Endothelial cell of umbilical vein (primary cell): ENCODE results near the gene IGF2R. TPM values are rescaled to one million over a fixed set of nuclear protein-coding genes. Genes with fewer than 3 reads are reported as not detected.

Experiments used
- BruUV-seq: library from RNA; stranded (reverse); fragments of 400-500 nt; replicated peaks from 2 replicates; lab custom pipeline; 2021; lab: Mats Ljungman, UMichigan
- CTCF ChIA-PET: fragments of 300-600, 350-600 bp; sonication (Branson Sonifier 250); formaldehyde crosslinking; loops from one replicate; lab custom pipeline; 2021; ENCODE audit warnings: antibody characterized with exemption, inconsistent platforms; lab: Charles Lee
- POLR2A ChIA-PET: fragments of 300-600, 350-600 bp; sonication (Branson Sonifier 250); formaldehyde crosslinking; loops from one replicate; lab custom pipeline; 2021; ENCODE audit warnings: antibody characterized with exemption, inconsistent platforms; lab: Charles Lee
- DNase-seq: peaks from one replicate; pipeline ENCODE4 v3.0.0-alpha.2; 2011; ENCODE audit warnings: low read depth, low spot score
- FAIRE-seq: peaks from 2 replicates; lab custom pipeline; 2011; peaks lifted over from hg19 to GRCh38; lab: Jason Lieb, UNC
- H2AFZ ChIP-seq: 2 replicates; pipeline ENCODE4 v1.6.0; 2012; ENCODE audit warnings: low read depth, low read length, control low read depth, inconsistent platforms
- H3K27ac ChIP-seq: 2 replicates; pipeline ENCODE4 v1.5.1; 2011; ENCODE audit warnings: low read depth, mild to moderate bottlenecking, control low read depth, low read length, moderate library complexity; ENCODE audit not compliant: insufficient read depth
- H3K27me3 ChIP-seq, 2 experiments: 2 replicates each; pipeline versions ENCODE4 v1.6.0 to v1.6.1; 2011; ENCODE audit warnings: low read length in 2 of 2, mixed read lengths in 1 of 2; ENCODE audit not compliant: control insufficient read depth in 2 of 2, insufficient read depth in 2 of 2
- H3K36me3 ChIP-seq, 2 experiments: 2 replicates in 1 of 2; 3 replicates in 1 of 2; pipeline ENCODE4 v1.5.1; 2011; ENCODE audit warnings: low read length in 2 of 2, mild to moderate bottlenecking in 1 of 2, moderate library complexity in 1 of 2; ENCODE audit not compliant: control insufficient read depth in 2 of 2, insufficient read depth in 2 of 2; ENCODE audit errors: extremely low read depth in 1 of 2
- H3K4me1 ChIP-seq: 3 replicates; pipeline ENCODE4 v1.5.1; 2011; ENCODE audit warnings: mild to moderate bottlenecking, low read length; ENCODE audit not compliant: control insufficient read depth, insufficient read depth; ENCODE audit errors: extremely low read depth
- H3K4me2 ChIP-seq: 2 replicates; pipeline ENCODE4 v1.6.1; 2011; ENCODE audit warnings: low read length, control low read depth, mixed read lengths; ENCODE audit not compliant: insufficient read depth
- H3K4me3 ChIP-seq, 3 experiments: fragments of 200-600 bp in 1 of 3; sonication (generic), shearing (Covaris generic) in 1 of 3; replicated peaks in 1 of 3; 2 replicates each; pipeline ENCODE4 v1.5.1; 2011 to 2016; ENCODE audit warnings: control low read depth in 3 of 3, low read length in 3 of 3, mild to moderate bottlenecking in 2 of 3, inconsistent platforms in 1 of 3, low read depth in 1 of 3, moderate library complexity in 1 of 3; ENCODE audit not compliant: insufficient read depth in 1 of 3
- H3K79me2 ChIP-seq: 2 replicates; pipeline ENCODE4 v1.6.0; 2012; ENCODE audit warnings: low read length, inconsistent platforms; ENCODE audit not compliant: control insufficient read depth, insufficient read depth
- H3K9ac ChIP-seq: replicated peaks from 2 replicates; pipeline ENCODE3; 2011; ENCODE audit warnings: low read length, control low read depth; ENCODE audit not compliant: insufficient read depth; ENCODE audit errors: extremely low read depth
- H3K9me1 ChIP-seq: replicated peaks from 3 replicates; pipeline ENCODE4 v1.6.0; 2011; ENCODE audit warnings: mild to moderate bottlenecking, low read length; ENCODE audit not compliant: control insufficient read depth, insufficient read depth; ENCODE audit errors: extremely low read depth
- H3K9me3 ChIP-seq: replicated peaks from 2 replicates; pipeline ENCODE4 v1.5.1; 2012; ENCODE audit warnings: low read length, inconsistent platforms; ENCODE audit not compliant: control insufficient read depth, insufficient read depth
- H4K20me1 ChIP-seq: replicated peaks from 2 replicates; pipeline ENCODE3; 2011; ENCODE audit warnings: mild to moderate bottlenecking, low read length; ENCODE audit not compliant: control insufficient read depth, insufficient read depth; ENCODE audit errors: extremely low read depth
- FOS ChIP-seq: IDR thresholded peaks from 2 replicates; pipeline ENCODE4 v1.6.1; 2011; ENCODE audit warnings: mild to moderate bottlenecking, low read length, moderate library complexity, borderline replicate concordance; ENCODE audit not compliant: insufficient read depth
- GATA2 ChIP-seq: IDR thresholded peaks from 2 replicates; pipeline ENCODE4 v1.7.0; 2011; ENCODE audit warnings: low read depth, mild to moderate bottlenecking, moderate library complexity, mixed read lengths, low read length; ENCODE audit not compliant: insufficient read length, insufficient read depth
- MYC ChIP-seq: IDR thresholded peaks from one replicate; pipeline ENCODE4 v1.6.1; 2011; ENCODE audit warnings: mild to moderate bottlenecking, low read depth, low read length
- POLR2AphosphoS5 ChIP-seq: IDR thresholded peaks from 2 replicates; pipeline ENCODE4 v1.6.1; 2012; ENCODE audit warnings: low read depth, mild to moderate bottlenecking, control low read depth, low read length, moderate library complexity; ENCODE audit not compliant: insufficient read depth
- dilution Hi-C: fragments of 300-500 bp; cut with MboI; formaldehyde crosslinking; loops from one replicate; pipeline ENCODE4 v1.15.0; 2019; ENCODE audit warnings: low sequenced_read_pairs; ENCODE audit not compliant: extremely low pct_ligation_motif_present
- intact Hi-C: fragments of 100-400 bp; cut with micrococcal nuclease; formaldehyde crosslinking; loops from one replicate; pipeline ENCODE4 v1.10.0; 2022
- polyA plus RNA-seq, 4 experiments: library from polyadenylated mRNA; depleted of rRNA in 3 of 4; stranded (reverse) in 3 of 4; unstranded in 1 of 4; fragments of >200 nt; gene quantifications; 2 replicates each; pipeline versions ENCODE4 v1.2.1 to v1.2.3, GENCODE V29; 2011 to 2012; ENCODE audit warnings: missing spikeins in 1 of 4
- total RNA-seq: library from RNA; stranded (reverse); gene quantifications from 2 replicates; pipeline ENCODE4 v1.2.3, GENCODE V29; 2021
- TF ChIP-seq, protein P1 (sequence below), 2 donors: IDR thresholded peaks; 1 replicate in 1 of 2; 2 replicates in 1 of 2; pipeline ENCODE4 v1.5.1; 2011; ENCODE audit warnings: low read length in 2 of 2, mild to moderate bottlenecking in 2 of 2, moderate library complexity in 2 of 2, control low read depth in 1 of 2, inconsistent platforms in 1 of 2, low read depth in 1 of 2; ENCODE audit not compliant: insufficient read depth in 1 of 2; ENCODE audit errors: extremely low read depth in 1 of 2

Gene IGF2R
- total and polyA plus RNA-seq, 2 donors (not counting 3 experiments of a cell fraction or from before 2014, with no cell fraction given) = 16.3 to 60.2 TPM

DNA sequence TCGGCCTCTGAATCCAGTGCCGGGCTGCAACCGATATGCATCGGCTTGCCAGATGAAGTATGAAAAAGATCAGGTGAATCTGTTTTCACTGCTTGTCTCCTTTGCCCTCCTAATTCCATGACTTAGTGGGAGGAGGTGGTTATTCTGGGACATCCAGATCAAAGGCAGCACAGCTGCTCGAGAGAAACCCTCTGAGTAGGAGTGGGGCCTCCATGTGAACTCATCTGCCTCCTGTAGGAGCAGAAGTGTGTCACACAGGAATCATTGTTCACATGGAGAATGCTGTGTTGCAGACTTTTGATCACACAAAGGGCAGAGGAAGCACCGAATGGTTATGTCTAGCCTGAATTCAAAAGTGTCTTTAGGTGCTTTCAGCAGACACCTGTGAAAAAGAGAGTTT is 79.6 kb downstream of the IGF2R start:
- H3K36me3 ChIP-seq = peaks cover 7 to 30% of the 10 kb centered on the region in 2 experiments

DNA sequence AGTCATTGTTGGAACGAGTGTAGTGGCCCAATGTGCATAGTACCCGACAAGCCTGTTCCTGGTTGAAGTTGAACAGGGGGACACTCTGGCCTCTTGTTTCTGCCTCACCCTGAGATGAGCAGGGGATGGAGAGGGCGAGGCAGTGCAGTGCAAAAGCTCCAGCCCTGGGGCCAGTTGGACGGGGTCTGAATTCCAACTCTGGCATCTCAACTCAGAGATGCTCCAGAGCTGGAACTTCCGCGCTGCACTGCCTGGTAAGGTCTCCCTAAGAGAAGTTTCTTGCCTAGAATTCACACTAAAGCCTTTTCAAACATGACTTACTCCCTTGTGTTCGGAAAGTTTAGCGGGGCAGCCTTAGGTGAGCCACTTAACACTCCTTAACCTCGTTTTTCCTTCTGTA is 80.5 kb downstream of the IGF2R start:
- Histone ChIP-seq H3K9ac (no peak overlapping the region), H4K20me1 (no peaks in the 10 kb centered on the region), H3K9me3 (no peaks in the 10 kb centered on the region), H3K36me3 (peaks cover 5 to 27% of the 10 kb centered on the region in 2 experiments), H3K79me2 (no peaks in the 10 kb centered on the region), H2AFZ (no peak overlapping the region), H3K27ac (no peak overlapping the region), H3K9me1 (no peaks in the 10 kb centered on the region), H3K4me2 (no peak overlapping the region), H3K4me3 (no peak overlapping the region), H3K27me3 (no peaks in the 10 kb centered on the region), H3K4me1 (no peaks in the 10 kb centered on the region)
- dilution Hi-C loops = no loop called here
- no peak for DNase-seq
- BruUV-seq = no TSS peak
- intact Hi-C loops = no loop called here
- TF ChIP-seq FOS (no peak), MYC (no peak)
- TF ChIP-seq, protein P1, sequence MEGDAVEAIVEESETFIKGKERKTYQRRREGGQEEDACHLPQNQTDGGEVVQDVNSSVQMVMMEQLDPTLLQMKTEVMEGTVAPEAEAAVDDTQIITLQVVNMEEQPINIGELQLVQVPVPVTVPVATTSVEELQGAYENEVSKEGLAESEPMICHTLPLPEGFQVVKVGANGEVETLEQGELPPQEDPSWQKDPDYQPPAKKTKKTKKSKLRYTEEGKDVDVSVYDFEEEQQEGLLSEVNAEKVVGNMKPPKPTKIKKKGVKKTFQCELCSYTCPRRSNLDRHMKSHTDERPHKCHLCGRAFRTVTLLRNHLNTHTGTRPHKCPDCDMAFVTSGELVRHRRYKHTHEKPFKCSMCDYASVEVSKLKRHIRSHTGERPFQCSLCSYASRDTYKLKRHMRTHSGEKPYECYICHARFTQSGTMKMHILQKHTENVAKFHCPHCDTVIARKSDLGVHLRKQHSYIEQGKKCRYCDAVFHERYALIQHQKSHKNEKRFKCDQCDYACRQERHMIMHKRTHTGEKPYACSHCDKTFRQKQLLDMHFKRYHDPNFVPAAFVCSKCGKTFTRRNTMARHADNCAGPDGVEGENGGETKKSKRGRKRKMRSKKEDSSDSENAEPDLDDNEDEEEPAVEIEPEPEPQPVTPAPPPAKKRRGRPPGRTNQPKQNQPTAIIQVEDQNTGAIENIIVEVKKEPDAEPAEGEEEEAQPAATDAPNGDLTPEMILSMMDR (IDR thresholded peaks at IDR 0.05; ENCODE audit: extremely low read depth in 1 of 2, insufficient read depth in 1 of 2, low read depth in 1 of 2, low read length in 2 of 2) = no peak
- POLR2A ChIA-PET = no interaction called here
- CTCF ChIA-PET = no interaction called here
- no peak for FAIRE-seq

More for the DNA sequence above, 79.6 kb downstream of the IGF2R start:
- Histone ChIP-seq H3K9ac (no peak overlapping the region), H3K9me1 (no peaks in the 10 kb centered on the region), H3K4me3 (no peak overlapping the region), H3K9me3 (no peaks in the 10 kb centered on the region), H3K79me2 (no peaks in the 10 kb centered on the region), H3K27ac (no peak overlapping the region), H2AFZ (no peak overlapping the region), H3K4me1 (no peaks in the 10 kb centered on the region), H3K4me2 (no peak overlapping the region), H4K20me1 (no peaks in the 10 kb centered on the region), H3K27me3 (no peaks in the 10 kb centered on the region)
- no TSS peak for BruUV-seq
- FAIRE-seq (no peak), DNase-seq (no peak)
- POLR2A ChIA-PET = no interaction called here
- intact Hi-C loops (no loop called here), dilution Hi-C loops (no loop called here)
- TF ChIP-seq GATA2 (no peak), POLR2AphosphoS5 (no peak)
- CTCF ChIA-PET = no interaction called here
